Hepatocyte (in vitro differentiated cells): ENCODE results near the gene DNAH12.

Source experiments
- CTCF ChIP-seq: fragments of 200-600 bp; sonication (generic); IDR thresholded peaks from 2 replicates; pipeline ENCODE4 v1.5.1; 2016; ENCODE audit warnings: antibody characterized with exemption, mild to moderate bottlenecking; ENCODE audit not compliant: poor library complexity
- EZH2 ChIP-seq: fragments of 200-600 bp; sonication (generic); IDR thresholded peaks from 2 replicates; pipeline ENCODE4 v1.6.1; 2016; ENCODE audit warnings: antibody characterized with exemption, mild to moderate bottlenecking, borderline replicate concordance
- EZH2phosphoT487 ChIP-seq: fragments of 200-600 bp; sonication (generic); IDR thresholded peaks from one replicate; pipeline ENCODE4 v1.6.1; 2018; ENCODE audit warnings: antibody characterized with exemption, mild to moderate bottlenecking, low read depth, moderate library complexity; ENCODE audit not compliant: unreplicated experiment, severe bottlenecking

- TF ChIP-seq CTCF (no peak), EZH2 (no peak), EZH2phosphoT487 (no peak)
Measured at GRCh38 chr3:57546616-57547015, 2.5 kb upstream of the DNAH12 start.
